GM19468 (cell line): Measurements from ENCODE around the gene AFTPH.

Experiments used
- ATAC-seq: cut with Tn5 transposase; IDR thresholded peaks from one replicate; pipeline ENCODE4 v1.9.1; 2021; ENCODE audit warnings: mild to moderate bottlenecking, moderate library complexity, moderate number of reproducible peaks; ENCODE audit not compliant: unreplicated experiment; ENCODE audit errors: extremely low read depth

The AFTPH gene

DNA sequence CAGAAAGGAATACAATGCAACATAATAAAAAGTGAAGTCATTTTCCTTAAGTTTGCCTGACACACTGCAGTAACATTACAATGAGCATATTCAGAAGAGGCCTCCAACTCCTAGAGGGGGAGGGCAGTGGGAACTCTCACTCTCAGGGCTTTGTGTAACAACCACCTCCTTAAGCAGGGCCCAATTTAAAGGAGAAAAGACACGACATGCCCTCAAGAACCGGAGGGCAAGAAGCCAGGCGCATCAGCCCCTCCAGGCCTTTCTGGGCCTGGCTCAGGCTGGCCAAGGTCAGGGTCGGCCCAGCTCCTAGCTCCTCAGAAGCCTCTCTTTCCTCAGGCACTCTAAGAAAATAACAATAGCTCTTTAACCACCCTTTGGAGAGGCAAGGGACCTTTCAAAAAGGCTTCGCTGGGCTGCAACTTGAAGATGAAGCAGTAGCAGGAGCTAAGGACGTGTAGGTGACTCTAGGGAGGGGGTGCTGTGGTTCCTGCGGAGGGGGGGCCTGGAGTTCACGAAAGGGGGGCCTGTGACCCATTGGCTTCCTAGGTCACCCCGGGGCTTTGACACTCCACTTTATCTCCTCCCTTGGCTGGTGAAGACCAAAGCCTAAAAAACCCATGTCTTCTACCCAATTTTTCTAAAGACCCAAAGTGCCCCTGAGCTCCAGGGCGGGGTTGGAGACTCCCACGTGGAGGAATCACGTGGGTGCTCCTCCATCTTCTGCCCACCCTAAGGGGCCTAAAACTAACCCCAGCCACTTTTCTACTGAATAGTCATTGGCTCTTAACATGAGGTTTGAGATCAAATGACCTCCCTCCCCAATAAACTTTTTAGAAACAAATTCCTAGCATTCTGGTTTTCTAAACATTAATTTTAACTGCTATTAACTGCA, 116.3 kb downstream of the AFTPH start:
- no peak for ATAC-seq

DNA sequence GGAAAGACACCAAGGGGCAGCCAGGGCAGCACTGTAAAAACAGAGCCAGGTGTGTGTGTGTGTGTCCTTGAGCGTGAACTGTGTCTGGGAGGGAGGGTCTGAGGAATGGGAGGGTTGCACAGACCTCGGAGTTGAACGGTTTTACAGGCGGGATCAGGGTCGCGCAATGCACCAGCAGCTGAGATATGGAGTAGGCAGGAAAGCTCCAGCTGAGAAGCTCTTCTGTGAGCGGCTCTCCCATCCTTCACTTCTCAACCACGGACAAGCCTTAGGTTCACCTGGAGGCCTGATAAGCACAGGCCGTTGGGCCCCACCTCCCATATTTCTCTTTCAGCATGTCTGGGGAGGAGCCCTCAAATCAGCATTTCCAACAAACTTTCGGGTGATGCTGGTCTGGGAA, 117.5 kb downstream of the AFTPH start:
- no peak for ATAC-seq
